Ovary (tissue), 3 donors: ENCODE measurements around the gene YY1.

ENCODE experiments used
- CTCF ChIP-seq, 3 donors: fragments of 450-650 bp in 2 of 3; fragments of 200-600 bp in 1 of 3; IDR thresholded peaks; one replicate each; pipeline versions ENCODE4 v1.5.1 to v1.8.0; 2016 to 2022; ENCODE audit warnings: antibody characterized with exemption in 3 of 3, mild to moderate bottlenecking in 1 of 3
- POLR2A ChIP-seq: fragments of 450-650 bp; IDR thresholded peaks from one replicate; pipeline ENCODE4 v1.6.1; 2017; ENCODE audit warnings: antibody characterized with exemption, mild to moderate bottlenecking, moderate library complexity
- donor health status: DM: no; HTN: no; CAD: no.

DNA sequence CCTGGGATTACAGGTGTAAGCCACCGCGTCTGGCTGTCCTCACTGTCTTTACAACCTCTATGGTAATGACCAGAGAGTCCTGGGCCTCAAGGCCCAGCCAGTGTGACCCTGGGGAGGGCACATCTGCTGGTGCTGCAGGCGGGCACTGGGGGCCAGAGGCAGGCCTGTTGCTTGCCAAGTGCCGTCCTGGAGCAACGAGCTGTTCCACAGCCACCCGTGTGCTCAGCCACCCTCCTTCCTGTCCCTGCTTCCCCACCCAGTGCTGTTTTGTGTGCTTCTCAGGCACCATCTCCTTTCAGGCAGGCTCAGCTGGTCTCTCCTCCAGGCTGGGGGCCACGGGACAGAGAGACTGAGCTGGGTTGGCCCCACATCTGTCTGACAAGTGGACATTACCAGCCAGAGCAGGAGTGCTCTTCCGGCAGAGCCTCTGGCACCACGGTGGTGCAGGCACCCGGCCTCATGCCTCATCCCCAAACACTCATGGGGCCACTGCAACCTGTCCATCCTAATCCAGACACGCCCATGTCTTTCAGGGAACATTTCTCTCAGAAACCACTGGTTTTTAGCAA lies 93.2 kb downstream of the YY1 start:
- no peak for TF ChIP-seq POLR2A
- no peak for TF ChIP-seq CTCF (IDR thresholded peaks at IDR 0.05)
